HG03108 (cell line): ENCODE data around the gene GBA3.

ENCODE experiments used
- ATAC-seq: cut with Tn5 transposase; IDR thresholded peaks from one replicate; pipeline ENCODE4 v1.9.1; 2021; ENCODE audit warnings: moderate library complexity; ENCODE audit not compliant: unreplicated experiment

The GBA3 gene

GRCh38 chr4:22778547-22779163, 85.9 kb downstream of the GBA3 start:
- no peak for ATAC-seq

- no peak for ATAC-seq
Measured at GRCh38 chr4:22780317-22780716, 87.6 kb downstream of the GBA3 start.

- no peak for ATAC-seq
Measured at GRCh38 chr4:22780797-22781196, 88.1 kb downstream of the GBA3 start.

DNA sequence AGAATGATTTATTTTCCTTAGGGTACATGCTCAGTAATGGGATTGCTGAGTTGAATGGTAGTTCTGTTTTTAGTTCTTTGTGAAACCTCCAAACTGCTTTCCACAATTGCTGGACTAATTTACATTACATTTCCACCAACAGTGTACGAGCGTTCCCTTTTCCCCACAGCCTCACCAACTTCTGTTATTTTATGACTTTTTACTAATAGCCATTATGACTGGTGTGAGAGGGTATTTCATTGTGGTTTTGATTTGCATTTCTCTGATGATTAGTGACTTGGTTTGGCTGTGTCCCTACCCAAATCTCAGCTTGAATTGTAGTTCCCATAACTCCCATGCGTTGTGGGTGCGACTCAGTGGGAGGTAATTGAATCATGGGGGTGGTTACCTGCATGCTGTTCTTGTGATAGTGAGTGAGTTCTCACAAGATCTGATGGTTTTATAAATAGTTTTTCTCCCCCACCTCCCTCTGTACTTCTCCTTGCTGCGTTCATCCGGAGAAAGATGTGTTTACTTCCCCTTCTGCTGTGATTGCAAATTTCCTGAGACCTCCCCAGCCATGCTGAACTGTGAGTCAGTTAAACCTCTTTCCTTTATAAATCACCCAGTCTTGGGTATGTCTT, 95.1 kb downstream of the GBA3 start:
- no peak for ATAC-seq

DNA sequence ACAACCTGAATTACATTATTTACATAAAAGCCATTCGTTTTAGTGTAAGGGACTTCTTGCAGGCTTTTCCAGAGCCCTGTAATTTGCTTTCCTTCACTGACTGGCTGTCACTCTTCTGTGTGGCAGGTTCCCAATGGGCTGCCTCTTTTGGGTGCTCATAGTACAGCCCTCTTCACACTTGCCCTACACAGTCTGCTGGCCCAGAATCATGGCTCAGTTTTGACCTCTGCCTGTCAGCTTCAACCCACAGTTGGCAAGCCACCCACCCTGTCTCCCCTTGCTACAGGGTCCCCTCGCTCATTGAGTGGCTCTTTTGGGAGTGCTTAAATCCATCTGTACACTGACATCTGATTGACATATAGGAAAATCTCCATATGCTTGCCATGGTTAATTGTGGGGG, 97.9 kb downstream of the GBA3 start:
- no peak for ATAC-seq

- ATAC-seq, result no peak
Measured at GRCh38 chr4:22794732-22795131, 102.0 kb downstream of the GBA3 start.

DNA sequence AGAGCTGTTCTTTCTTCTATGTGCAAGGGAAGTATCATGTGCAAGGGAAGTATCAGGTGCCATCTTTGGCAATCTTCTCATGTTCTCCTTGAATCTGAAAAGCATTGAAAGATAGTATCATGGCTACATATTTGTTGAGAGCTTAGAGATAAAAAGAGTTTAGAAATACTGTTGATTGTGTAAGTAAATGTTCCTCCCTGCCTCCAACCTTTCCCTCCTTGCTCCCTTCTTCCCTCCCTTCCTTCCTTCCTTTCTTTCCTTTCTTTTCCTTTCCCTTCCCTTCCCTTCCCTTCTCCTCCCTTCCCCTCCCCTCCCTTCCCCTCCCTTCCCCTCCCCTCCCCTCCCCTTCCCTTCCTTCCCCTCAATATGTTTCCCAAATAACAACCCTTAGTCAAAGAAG, 108.7 kb downstream of the GBA3 start:
- no peak for ATAC-seq

GRCh38 chr4:22802876-22803275, 110.1 kb downstream of the GBA3 start:
- no peak for ATAC-seq

DNA sequence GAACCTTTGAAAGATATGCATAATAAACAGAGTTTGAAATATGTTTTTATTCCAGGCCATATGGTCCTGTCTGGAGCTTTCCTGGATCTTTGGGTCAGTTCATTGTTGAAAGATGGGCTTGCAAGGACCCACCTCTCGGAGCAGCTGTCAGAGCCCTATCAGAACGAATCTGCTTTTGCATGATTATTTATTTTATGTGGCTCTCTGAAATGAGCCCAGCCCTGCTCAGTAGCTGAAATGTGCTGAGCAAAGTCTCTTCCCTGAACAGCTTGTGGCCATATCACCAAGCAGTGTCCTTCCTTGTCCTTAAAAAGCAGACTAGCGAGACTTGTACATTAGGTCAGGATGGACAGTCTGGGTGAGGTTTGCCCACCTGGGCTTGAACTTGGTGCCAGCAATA, 110.8 kb downstream of the GBA3 start:
- ATAC-seq, result no peak

- no peak for ATAC-seq
Measured at GRCh38 chr4:22814906-22815305, 122.2 kb downstream of the GBA3 start.

GRCh38 chr4:22824091-22824490, 131.4 kb downstream of the GBA3 start:
- ATAC-seq, result no peak

GRCh38 chr4:22842360-22843018, 149.8 kb downstream of the GBA3 start:
- ATAC-seq, result no peak

GRCh38 chr4:22848332-22848731, 155.6 kb downstream of the GBA3 start:
- no peak for ATAC-seq

- no peak for ATAC-seq
Measured at GRCh38 chr4:22850055-22850454, 157.3 kb downstream of the GBA3 start.

DNA sequence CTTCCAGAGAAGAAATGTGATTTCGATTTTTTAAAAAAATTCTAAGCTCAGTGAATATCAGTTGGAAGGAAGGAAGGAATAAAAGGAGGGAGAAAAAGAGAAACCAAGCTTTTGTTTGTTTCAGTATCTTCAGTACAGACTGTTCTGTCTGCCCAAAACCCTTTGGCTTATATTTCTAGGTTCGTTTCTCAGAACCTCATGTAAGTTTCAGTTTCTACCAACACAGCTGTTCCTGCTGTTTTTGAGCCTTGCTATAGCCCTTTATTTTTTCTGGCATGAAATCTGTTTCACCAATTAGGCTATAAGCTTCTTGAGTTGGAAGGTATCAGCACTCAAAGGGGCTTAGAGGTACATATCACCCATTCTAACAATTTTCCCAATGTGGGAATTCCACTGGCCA, 157.9 kb downstream of the GBA3 start:
- ATAC-seq, result no peak

DNA sequence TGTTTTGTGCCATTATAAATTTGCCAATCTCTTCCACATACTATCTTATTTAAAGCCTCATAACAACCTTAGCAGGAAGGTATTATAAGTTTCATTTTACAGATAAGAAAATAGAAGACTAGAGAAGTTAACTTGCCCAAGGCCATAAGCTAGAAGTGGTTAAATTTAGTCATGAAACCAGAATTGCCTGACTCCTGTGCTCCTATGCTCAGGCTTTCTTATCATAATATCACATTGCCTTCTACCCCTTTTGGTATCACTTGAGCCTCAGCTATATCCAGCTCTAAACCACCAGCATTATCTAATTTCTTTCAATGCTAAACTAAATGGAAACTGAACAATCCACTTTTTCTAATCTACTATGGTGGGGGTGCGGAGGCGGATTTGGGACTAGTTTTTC, 164.7 kb downstream of the GBA3 start:
- ATAC-seq, result no peak

DNA sequence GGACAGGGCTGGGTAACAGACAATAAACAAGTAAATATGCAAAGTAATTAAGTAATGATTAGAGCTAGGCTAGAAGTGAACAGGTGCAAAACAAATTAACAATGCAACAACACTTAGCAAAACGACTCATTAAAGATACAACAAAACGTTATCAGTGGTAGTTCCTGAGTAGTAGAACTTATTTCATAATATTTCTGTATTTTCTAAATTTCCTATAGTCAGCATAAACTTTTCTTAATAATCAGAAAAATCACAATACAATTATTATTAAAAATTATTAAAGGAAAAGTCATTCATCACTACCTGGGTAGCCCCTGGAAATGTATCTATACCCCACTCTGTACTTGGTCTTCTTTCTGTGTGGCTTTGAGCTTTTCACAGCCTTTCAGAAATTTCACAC, 166.6 kb downstream of the GBA3 start:
- ATAC-seq, result no peak
